NCI-H2107 treated with DMSO at 0.1 percent for 48 hours (cell line): Measurements from ENCODE around the gene SULT1A1.
"Not testable (repeated sequence)": the region's sequence is repeated elsewhere in the genome, so short reads cannot be mapped to it uniquely, and the experiment has no call there.

Experiments
- DNase-seq: peaks from one replicate; lab custom pipeline; 2025; ENCODE audit not compliant: unreplicated experiment; lab: John Stamatoyannopoulos, UW

Gene SULT1A1

GRCh38 chr16:28591355-28591754, 18.5 kb downstream of the SULT1A1 start:
- no peak for DNase-seq

- no peak for DNase-seq
Observed at GRCh38 chr16:28590384-28591340, 19.2 kb downstream of the SULT1A1 start.

- no peak for DNase-seq
Observed at GRCh38 chr16:28589930-28590329, 19.9 kb downstream of the SULT1A1 start.

- no peak for DNase-seq
Observed at GRCh38 chr16:28589069-28589468, 20.8 kb downstream of the SULT1A1 start.

GRCh38 chr16:28587386-28587785, 22.5 kb downstream of the SULT1A1 start:
- no peak for DNase-seq

- DNase-seq = no peak
Observed at GRCh38 chr16:28586466-28586865, 23.4 kb downstream of the SULT1A1 start.

- DNase-seq = no peak
Observed at GRCh38 chr16:28585674-28586073, 24.2 kb downstream of the SULT1A1 start.

- DNase-seq = no peak
Observed at GRCh38 chr16:28580726-28581315, 29.0 kb downstream of the SULT1A1 start.

GRCh38 chr16:28575446-28576109, 34.3 kb downstream of the SULT1A1 start:
- no peak for DNase-seq

GRCh38 chr16:28574925-28575324, 34.9 kb downstream of the SULT1A1 start:
- no peak for DNase-seq

- DNase-seq = no peak
Observed at GRCh38 chr16:28573738-28574718, 35.8 kb downstream of the SULT1A1 start.

GRCh38 chr16:28572696-28573510, 36.9 kb downstream of the SULT1A1 start:
- DNase-seq = no peak

GRCh38 chr16:28569968-28570752, 39.7 kb downstream of the SULT1A1 start:
- DNase-seq = no peak

- no peak for DNase-seq
Observed at GRCh38 chr16:28569021-28569420, 40.8 kb downstream of the SULT1A1 start.

- no peak for DNase-seq
Observed at GRCh38 chr16:28567292-28567691, 42.6 kb downstream of the SULT1A1 start.

- not testable (repeated sequence) for DNase-seq
Observed at GRCh38 chr16:28566233-28566925, 43.5 kb downstream of the SULT1A1 start.

- DNase-seq = no peak
Observed at GRCh38 chr16:28563218-28563617, 46.6 kb downstream of the SULT1A1 start.

- DNase-seq = no peak
Observed at GRCh38 chr16:28562199-28562598, 47.6 kb downstream of the SULT1A1 start.
